Stimulated activated CD8-positive, alpha-beta memory T cell treated with anti-CD3 and anti-CD28 coated beads, Interleukin-2, amount 100 ng/mL, for 48 hours (primary cell): ENCODE data around the gene ASPSCR1.

ENCODE experiments used
- DNase-seq, 2 donors: peaks; one replicate each; pipeline ENCODE4 v3.0.0-alpha.2; 2020; ENCODE audit warnings: low read depth in 2 of 2

ASPSCR1 gene

DNA sequence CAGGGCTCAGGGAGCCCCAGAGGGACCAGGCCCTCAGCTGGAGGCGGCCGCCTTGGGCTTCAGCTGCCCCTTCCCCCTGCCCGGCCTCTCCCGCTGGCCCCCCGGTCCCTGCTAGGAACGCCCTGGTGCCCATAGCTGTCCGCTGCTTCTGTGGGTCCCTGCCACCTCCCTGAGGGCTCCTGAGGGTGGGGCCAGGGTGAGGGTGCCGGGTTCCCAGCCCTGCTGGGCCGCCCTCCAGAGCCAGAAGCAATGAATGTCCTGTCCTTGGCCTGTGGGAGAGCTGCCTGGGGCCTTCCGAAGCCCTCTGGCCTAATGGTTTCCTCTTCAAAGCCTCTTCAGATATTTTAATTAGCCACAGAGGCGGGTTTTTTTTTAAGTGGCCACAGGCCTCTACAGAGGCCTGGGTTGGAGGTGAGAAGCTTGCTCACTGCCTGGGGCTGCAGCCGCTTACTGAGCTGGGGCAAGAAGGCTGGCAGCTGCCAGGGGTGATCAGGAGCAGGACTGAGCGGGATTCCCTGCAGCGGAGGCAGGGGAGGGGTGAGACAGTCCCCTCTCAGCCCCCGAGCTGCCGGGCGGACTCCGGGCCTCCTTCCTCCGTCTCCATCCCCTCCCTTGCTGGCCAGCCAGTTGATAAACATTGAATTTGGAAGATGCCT is 35.3 kb downstream of the ASPSCR1 start:
- DNase-seq = no peak

GRCh38 chr17:82013341-82013740 is 35.9 kb downstream of the ASPSCR1 start:
- no peak for DNase-seq

GRCh38 chr17:82013772-82014321 is 36.4 kb downstream of the ASPSCR1 start:
- no peak for DNase-seq

- no peak for DNase-seq
Measured at GRCh38 chr17:82014432-82014831, 37.0 kb downstream of the ASPSCR1 start.

- no peak for DNase-seq
Measured at GRCh38 chr17:82014971-82015310, 37.5 kb downstream of the ASPSCR1 start.

- no peak for DNase-seq
Measured at GRCh38 chr17:82015311-82015971, 38.0 kb downstream of the ASPSCR1 start.

GRCh38 chr17:82016061-82016874 is 38.8 kb downstream of the ASPSCR1 start:
- no peak for DNase-seq

DNA sequence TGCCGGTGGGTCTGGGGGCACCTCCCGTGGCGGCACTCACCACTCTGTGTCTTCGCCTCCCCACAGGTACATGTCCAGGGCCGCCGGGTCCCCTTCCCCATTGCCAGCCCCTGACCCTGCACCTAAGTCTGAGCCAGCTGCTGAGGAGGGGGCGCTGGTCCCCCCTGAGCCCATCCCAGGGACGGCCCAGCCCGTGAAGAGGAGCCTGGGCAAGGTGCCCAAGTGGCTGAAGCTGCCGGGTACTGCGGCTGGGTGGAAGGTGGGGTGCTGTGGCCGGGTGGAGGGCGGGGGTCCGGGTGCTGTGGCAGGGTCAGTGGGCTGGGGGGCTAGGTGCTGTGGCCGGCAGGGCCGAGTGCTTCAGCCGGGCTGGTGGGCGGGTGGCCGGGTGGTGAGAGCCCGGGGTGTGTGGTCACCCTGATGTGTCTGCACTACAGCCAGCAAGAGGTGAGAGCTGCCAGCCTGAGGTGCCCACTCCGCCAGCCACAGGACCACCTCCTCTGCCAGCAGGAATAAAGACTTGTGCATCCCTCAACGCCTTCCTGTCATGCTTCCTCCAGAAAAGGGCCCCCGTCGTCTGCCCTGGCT is 39.5 kb downstream of the ASPSCR1 start:
- DNase-seq = no peak

- no peak for DNase-seq
Measured at GRCh38 chr17:82017612-82018151, 40.3 kb downstream of the ASPSCR1 start.

DNA sequence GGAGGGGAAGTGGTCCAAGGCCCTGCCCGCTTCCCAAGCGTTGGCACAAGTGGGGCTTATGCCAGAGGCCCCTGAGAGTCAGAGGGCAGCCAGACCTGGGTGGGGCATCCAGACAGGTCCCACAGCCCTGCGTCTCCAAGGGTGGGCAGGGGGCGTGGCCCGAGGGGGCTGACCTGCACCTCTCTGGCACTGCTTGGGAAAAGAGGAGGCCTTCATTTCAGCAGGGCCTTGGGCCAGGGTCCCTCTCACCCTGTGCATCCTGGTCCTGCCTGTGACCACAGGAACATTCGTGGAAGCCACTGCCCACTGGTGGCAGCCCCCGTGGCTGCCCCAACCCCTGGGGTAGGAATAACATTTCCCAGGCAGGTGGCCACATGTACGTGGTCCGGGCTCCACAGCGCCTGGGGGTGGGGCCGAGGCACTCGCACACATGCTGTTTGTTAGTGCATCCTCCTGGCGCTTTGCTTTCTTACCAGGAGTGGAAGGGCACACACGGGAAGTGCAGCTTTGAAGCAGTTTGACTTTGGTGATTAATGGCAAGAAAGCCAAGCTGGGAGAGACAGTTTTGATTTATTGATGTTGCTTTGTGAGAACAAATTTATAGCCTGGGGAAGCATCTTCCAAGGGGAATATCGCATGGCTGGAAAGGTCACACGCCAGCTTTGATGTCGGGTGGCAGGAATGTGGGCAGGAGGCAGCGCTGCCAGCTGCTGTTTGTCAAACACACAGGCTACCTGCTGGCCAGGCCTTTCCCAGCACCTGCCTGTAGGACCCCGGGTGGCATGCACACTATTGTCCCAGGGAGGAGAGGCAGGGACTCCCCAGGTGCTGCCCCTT is 40.9 kb downstream of the ASPSCR1 start:
- DNase-seq = no peak

DNA sequence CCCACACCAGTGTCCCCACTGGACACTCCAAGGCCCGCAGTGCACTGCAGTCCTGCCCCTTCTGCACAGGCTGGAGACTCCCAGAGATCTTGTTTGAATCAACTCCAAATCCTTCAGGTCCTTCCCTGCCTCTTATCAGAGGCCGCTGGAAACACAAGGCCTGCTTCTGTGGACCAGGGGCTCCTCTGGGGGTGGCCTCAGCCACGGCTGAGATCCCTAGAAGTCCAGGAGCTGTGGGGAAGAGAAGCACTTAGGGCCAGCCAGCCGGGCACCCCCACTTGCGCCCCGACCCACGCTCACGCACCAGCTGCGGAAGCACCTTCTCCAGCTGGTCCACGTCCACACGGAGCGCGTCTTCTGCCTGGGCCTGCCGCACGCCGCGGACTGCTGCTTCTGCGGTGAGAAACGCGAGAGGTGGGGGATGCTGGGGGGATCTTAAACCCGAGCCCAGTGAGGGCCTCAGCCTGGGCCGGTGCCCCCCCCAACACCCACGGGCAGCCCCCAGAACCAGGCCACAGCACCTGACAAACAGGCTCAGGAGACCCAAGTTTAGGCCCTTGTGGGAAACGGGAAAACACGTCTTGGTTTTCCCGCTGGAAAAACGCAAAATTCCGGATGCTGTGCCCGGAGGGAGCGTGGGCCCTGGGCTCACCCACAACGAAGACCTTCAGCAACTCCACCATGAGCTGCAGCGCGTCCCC is 41.7 kb downstream of the ASPSCR1 start:
- DNase-seq = no peak

- peak; percentile 66 to 72 for DNase-seq
Measured at GRCh38 chr17:82019690-82020571, 42.5 kb downstream of the ASPSCR1 start.

DNA sequence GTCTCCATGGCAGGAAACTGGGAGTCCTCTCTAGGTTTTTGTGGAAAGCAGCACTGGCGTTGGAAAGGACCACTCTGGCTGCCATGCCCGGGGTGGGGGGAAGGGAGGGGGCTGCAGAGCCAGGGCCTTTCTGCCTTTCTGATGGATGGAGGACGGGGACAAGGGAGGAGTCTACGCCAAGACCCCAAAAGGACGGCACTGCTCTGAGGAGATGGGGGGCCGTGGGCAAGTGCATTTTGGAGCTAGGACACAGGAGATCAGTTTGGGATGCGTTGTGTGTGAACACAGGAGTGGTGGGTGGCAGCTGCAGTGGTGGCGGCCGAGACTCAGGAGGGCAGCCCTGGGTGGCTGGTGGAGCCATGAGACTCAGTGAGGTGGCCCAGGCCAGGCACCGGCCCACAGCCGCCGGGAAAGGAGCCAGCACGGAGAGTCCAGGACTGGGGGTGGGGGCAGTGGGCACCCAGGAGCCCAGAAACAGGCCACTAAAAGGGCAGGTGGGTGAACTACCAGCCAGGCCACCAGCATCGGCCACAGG is 43.2 kb downstream of the ASPSCR1 start:
- DNase-seq = no peak

GRCh38 chr17:82021107-82021899 is 43.9 kb downstream of the ASPSCR1 start:
- no peak for DNase-seq

DNA sequence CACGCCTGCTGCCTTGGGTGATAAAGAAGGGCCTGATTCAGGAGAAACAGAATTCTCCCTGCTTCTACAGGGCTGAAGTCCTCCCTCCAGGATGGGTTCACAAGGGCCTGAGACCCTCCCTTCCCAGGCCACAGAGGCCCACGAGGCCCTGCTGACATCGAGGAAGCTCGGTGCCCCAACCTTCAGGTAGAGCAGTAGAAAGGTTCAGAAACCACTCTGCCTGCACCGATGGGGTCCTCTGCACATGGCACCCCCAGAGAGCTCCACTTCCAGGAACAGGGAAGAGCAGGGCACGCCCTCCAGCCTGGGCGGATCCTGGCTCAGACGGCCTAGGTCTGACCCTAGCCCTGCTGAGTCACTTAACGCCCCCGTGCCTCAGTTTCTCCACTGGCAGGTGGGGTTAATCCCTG is 44.5 kb downstream of the ASPSCR1 start:
- no peak for DNase-seq

- no peak for DNase-seq
Measured at GRCh38 chr17:82022310-82022980, 45.0 kb downstream of the ASPSCR1 start, which contains the start of gene CENPX. Gene CENPX (minus strand): TSS chr17:82022878. CDS start chr17:82022861, 17 bp downstream.

- DNase-seq = peak; percentile 99 to 100
Measured at GRCh38 chr17:82022981-82023446, 45.6 kb downstream of the ASPSCR1 start, which contains the start of gene LRRC45. Gene LRRC45 (plus strand): TSS chr17:82023305. CDS start chr17:82023644, 339 bp downstream.
